Gastrocnemius medialis (tissue), 4 donors: ENCODE data around the gene ZCCHC14.
"Not testable (repeated sequence)": the region's sequence is repeated elsewhere in the genome, so short reads cannot be mapped to it uniquely, and the experiment has no call there.

ENCODE experiments used
- POLR2A ChIP-seq, 2 donors: fragments of 450-650 bp; IDR thresholded peaks; one replicate each; pipeline ENCODE4 v1.6.1; 2017; ENCODE audit warnings: antibody characterized with exemption in 2 of 2, mild to moderate bottlenecking in 2 of 2, moderate library complexity in 2 of 2
- TF ChIP-seq, protein P1 (sequence below), 5 experiments: fragments of 450-650 bp in 3 of 5; fragments of 200-600 bp in 2 of 5; sonication (generic) in 2 of 5; IDR thresholded peaks in 4 of 5; conservative IDR thresholded peaks in 1 of 5; 1 replicate in 4 of 5; 2 replicates in 1 of 5; pipeline ENCODE4 v1.5.1; 2016 to 2019; ENCODE audit warnings: antibody characterized with exemption in 5 of 5, mild to moderate bottlenecking in 3 of 5, moderate library complexity in 3 of 5

GRCh38 chr16:87362828-87363559 lies 129.8 kb downstream of the ZCCHC14 start:
- TF ChIP-seq, protein P1, sequence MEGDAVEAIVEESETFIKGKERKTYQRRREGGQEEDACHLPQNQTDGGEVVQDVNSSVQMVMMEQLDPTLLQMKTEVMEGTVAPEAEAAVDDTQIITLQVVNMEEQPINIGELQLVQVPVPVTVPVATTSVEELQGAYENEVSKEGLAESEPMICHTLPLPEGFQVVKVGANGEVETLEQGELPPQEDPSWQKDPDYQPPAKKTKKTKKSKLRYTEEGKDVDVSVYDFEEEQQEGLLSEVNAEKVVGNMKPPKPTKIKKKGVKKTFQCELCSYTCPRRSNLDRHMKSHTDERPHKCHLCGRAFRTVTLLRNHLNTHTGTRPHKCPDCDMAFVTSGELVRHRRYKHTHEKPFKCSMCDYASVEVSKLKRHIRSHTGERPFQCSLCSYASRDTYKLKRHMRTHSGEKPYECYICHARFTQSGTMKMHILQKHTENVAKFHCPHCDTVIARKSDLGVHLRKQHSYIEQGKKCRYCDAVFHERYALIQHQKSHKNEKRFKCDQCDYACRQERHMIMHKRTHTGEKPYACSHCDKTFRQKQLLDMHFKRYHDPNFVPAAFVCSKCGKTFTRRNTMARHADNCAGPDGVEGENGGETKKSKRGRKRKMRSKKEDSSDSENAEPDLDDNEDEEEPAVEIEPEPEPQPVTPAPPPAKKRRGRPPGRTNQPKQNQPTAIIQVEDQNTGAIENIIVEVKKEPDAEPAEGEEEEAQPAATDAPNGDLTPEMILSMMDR (IDR thresholded peaks at IDR 0.05 in 4 of 5, conservative IDR thresholded peaks at IDR 0.05 in 1 of 5): not testable (repeated sequence)
- TF ChIP-seq POLR2A (IDR thresholded peaks at IDR 0.05): peak; percentile 69
